HG03097 (cell line): ENCODE data around the gene CHST11.

Experiments used
- ATAC-seq: cut with Tn5 transposase; IDR thresholded peaks from one replicate; pipeline ENCODE4 v1.9.1; 2021; ENCODE audit not compliant: unreplicated experiment, low FRiP score

CHST11 gene

DNA sequence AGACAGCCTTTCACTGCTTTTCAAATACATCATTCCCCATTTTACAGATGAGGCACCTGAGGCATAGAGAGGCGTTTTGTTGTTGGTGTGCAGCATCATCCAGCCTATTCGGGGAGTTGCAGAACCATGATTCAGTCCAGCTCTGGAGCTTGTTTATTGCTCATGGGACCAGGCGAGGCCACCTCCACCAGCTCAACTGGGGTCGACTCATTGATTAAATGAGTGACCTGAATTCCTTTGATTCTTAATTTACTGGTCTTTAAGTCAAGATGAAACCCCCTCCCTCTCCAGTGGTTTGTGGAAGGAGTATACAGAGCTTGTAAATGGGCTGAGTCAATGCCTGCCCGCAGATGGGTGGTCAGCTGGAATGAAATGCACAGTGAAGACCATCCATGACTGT is 161.9 kb downstream of the CHST11 start:
- no peak for ATAC-seq

- ATAC-seq, result no peak
Measured at GRCh38 chr12:104619305-104619704, 162.6 kb downstream of the CHST11 start.

DNA sequence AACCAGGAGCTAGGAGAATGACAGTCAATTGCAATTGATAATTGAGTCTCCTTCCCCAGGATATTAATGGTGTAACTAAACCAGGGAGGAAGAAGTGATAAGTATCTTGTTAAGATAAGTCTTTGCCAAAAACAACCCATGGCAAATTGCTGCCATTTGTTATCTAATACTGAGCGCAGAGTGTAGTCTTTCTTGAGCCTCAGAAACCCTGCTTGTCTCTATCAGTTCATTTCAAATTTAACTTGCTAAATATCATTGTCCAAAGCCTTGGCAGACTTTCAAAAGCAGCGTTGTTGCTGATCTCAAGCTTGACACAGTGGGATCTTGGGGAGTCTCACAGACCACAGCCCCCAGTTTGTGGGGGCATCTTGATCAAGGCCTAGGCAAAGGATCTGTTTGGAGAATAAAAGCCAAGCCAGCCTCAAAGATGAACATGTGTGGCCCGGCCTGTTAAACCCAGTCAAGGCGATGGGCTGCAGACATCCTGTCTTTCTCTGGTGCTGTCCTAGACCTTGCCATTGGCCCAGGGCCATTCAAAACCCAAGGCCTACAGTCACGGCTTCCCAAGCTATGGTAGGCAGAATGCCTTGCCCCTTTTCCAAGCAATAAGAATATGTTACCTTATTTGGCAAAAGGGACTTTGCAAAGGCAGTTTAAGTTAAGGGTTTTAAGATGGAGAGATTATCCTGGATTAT is 164.2 kb downstream of the CHST11 start:
- no peak for ATAC-seq

- ATAC-seq, result no peak
Measured at GRCh38 chr12:104622928-104623327, 166.2 kb downstream of the CHST11 start.

DNA sequence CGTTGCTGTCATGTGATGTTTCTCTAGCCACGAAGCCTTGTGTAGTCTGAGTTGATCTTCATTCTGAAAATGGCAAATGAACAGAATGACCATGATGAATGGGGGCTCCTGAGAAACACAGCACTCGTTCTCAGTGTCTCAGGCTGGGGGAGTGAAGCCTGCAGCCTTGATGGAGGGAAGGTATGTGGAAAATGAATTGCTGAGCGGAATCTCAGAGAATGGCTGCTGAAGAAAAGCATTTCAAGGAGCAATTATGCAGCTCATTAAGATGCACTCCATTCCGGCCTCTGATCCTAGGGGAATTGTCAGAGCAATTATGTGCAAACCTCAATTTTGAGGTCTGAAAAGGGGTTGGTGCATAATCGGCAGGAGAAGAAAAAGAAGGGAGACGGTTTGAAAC is 167.1 kb downstream of the CHST11 start:
- no peak for ATAC-seq

DNA sequence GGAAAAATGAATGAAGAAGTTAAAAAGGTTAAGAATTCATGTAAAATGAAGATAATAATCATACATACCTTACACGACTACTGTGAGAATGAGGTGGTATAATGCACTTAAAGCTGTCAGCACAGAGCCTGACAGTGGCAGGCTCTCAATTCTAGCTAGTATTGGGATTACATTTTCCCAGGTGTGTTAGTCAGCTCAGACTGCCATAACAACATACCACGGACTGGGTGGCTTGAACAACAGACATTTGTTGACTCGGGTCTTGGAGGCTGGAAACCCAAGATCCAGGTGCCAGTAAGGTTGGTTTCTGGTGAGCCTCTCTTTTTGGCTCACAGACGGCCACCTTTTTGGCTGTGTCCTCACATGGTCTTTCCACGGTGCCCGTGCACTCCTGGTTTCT is 167.8 kb downstream of the CHST11 start:
- ATAC-seq, result no peak

DNA sequence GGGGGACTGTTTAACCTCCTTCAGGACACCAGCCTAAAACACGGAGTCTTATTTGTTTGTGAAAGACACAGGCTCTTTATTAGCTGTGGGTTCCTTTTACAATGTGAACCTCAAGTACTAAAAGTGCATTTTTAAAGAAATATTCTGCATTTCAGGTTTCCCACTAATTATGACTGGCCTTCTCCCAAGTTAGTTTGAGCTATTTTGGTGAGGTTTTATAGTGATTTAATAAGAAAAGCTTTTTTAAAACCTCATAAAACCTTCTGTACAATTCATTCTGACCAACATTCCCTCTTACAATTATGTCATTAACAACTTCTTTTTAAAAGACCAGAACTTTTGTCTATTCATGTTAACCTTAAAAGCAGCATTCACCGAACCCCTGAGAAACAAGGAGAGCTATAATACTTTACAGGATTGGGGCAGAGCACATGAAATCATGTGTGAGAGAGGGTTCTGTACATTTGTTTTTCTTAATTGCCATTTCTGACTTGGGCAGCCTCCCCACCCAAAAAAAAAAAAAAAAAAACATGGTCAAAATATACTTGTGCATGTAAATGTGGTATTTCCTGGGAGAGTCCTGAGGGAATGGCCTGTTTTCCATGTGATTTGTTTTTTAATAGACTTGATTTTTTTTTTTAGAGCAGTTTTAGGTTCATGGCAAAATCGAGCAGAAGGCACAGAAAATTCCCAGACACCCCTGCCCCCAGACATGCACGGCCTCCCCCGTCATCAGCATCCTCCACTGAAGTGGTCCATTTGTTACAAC is 169.5 kb downstream of the CHST11 start:
- ATAC-seq, result no peak

DNA sequence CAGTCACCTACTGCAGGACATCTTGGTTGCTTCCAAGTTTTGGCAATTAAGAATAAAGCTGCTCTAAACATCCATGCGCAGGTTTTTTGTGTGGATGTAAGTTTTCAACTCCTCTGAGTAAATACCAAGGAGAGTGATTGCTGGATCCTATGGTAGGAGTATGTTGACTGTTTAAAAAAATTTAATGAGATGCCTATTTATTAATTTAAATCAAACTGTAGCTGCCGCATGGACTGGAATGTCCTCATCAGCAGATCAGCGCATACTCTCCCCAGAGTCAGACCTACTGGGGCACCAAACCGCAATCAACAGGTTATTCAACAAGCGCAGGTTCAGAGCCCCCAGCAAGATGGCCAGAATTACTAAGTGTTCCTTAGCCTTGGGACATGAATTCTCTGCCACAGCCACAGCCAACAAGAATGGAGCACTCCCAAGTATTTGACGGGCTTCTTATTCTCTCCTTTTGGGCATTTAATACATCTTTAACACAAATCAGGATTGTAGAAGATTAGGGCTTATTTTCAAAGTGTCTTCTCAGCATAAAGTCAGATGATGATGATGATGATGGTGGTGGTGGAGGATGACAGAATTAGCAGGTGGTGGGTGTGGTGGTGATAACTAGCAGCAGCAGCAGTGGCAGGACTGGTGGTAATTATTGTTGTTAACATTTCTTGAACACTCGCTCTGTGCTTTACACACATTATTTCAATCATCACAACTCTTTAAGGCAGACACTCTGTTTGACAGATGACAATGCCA is 170.7 kb downstream of the CHST11 start:
- no peak for ATAC-seq

GRCh38 chr12:104627990-104628830 is 171.5 kb downstream of the CHST11 start:
- ATAC-seq, result no peak

GRCh38 chr12:104628831-104629135 is 172.0 kb downstream of the CHST11 start:
- ATAC-seq, result no peak

DNA sequence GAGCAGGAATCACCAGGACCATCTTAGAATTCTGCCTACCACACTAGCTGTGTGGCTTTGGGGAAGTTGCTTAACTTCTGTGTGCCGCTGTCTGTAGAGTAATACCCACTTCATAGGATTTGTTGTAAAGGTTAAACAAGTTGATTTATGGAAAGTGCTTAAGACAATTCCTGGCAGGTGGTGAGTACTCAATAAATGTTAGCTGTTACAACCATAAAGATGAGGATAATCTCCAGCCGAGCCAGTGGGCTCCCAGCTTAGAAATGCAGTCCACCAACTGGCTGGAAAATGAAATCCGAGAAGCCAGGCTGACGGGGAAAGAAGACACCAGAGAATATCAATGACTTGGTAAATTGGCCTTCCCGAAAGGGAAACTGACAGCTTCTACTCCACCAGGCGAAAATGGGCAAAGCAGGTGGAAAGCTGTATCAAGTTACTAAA is 173.5 kb downstream of the CHST11 start:
- no peak for ATAC-seq

GRCh38 chr12:104631867-104632266 is 175.1 kb downstream of the CHST11 start:
- no peak for ATAC-seq

- ATAC-seq, result no peak
Measured at GRCh38 chr12:104632724-104633201, 176.0 kb downstream of the CHST11 start.

DNA sequence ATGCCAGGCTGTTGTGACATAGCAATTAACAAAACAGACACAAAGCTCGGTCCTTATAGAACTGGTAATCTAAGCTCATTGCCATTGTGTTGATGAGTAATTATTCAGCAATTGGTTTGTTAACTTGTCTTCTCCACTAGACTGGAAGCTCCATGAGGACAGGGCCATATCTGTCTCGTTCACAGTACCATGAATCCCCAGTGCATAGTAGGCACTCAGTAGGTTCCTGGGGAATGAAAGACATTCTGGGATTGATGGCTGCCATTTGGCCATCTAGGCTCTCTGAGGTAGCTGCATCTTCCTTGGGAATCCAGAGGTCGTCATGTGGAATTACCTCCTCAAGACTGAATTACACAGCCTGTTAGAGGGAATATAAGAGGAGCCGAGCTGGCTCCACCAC is 177.3 kb downstream of the CHST11 start:
- no peak for ATAC-seq

DNA sequence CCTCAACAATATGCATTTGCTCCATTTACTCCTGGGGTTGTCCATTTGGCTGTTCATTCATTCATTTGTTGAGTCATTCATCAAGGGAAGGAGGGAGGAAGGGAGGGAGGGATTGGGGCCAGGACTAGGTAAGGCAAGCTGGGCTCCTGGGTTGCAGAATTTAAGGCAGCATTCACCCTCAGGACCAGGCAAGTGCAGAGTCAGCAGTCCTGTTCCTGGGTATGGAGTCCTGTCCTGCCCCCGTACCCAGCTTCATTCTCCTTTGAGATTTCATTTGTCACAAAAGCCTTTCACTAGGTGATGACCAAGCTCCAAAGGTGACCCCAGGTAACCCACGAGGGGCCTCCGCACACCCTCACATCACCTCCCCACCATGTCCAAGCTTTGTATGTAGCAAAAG is 178.1 kb downstream of the CHST11 start:
- ATAC-seq, result no peak

GRCh38 chr12:104635607-104636343 is 179.0 kb downstream of the CHST11 start:
- ATAC-seq, result no peak

GRCh38 chr12:104636496-104636895 is 179.7 kb downstream of the CHST11 start:
- ATAC-seq, result no peak

- no peak for ATAC-seq
Measured at GRCh38 chr12:104637604-104638003, 180.9 kb downstream of the CHST11 start.

DNA sequence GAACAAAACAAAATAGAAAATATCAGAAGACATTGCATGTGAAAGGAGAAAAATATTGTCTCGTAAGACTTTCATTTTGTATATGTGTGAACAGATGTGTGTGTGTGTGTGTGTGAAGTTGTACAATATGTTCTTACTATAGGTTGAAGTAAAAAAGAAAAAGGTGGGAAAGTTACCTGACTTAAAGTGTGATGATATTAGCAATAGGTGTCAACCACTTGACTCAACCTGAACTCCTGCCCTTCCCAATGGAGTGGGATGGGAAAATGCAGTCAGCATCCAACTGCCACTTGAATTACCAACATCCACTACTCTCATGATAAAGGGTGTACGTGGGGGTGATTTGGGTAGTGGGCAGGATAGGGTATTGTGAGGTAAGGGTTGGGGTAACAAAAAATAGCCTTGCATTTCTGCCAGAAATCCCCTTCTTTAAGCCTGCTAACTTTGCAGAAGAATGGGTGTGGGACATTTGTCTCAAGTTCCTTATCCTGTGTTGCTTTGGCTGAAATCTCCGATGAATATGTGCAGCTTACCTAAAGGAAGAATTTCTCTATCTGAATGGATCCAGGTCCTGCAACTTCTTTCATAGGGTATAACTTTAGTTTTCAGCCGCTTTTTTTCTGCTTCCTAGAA is 181.6 kb downstream of the CHST11 start:
- ATAC-seq, result no peak
